MCF 10A (cell line): ENCODE data around the gene P2RX2. TPM values are rescaled to one million over a fixed set of nuclear protein-coding genes. Genes with fewer than 3 reads are reported as not detected.
A peak's percentile ranks its signal among the peaks of the same experiment; 100 is the strongest.

ENCODE experiments used
- BruUV-seq: library from RNA; stranded (reverse); fragments of 400-500 nt; replicated peaks from 2 replicates; lab custom pipeline; 2021; lab: Mats Ljungman, UMichigan
- CTCF ChIA-PET: fragments of 300-600 bp; sonication (Branson Sonifier 250); formaldehyde crosslinking; extraction: SDS; loops from one replicate; lab custom pipeline; 2021; ENCODE audit warnings: antibody characterized with exemption, inconsistent platforms; lab: Yijun Ruan, JAX
- POLR2A ChIA-PET: fragments of 300-600, 350-650 bp; sonication (Branson Sonifier 250); formaldehyde crosslinking; extraction: SDS; loops from one replicate; lab custom pipeline; 2020; ENCODE audit warnings: antibody characterized with exemption, inconsistent platforms; lab: Yijun Ruan, JAX
- DNase-seq: peaks from one replicate; pipeline ENCODE4 v3.0.0-alpha.2; 2018; ENCODE audit not compliant: unreplicated experiment
- H3K27ac Mint-ChIP-seq: one replicate; pipeline ENCODE4 v1.8.0; 2022; ENCODE audit warnings: mild to moderate bottlenecking, low read depth, mixed read lengths; ENCODE audit not compliant: unreplicated experiment
- H3K27me3 Mint-ChIP-seq: one replicate; pipeline ENCODE4 v1.8.0; 2022; ENCODE audit warnings: mixed read lengths; ENCODE audit not compliant: insufficient read depth, unreplicated experiment
- H3K36me3 Mint-ChIP-seq: one replicate; pipeline ENCODE4 v1.8.0; 2022; ENCODE audit warnings: mild to moderate bottlenecking, moderate library complexity, mixed read lengths; ENCODE audit not compliant: insufficient read depth, unreplicated experiment
- H3K4me1 Mint-ChIP-seq: one replicate; pipeline ENCODE4 v1.8.0; 2022; ENCODE audit warnings: mixed read lengths; ENCODE audit not compliant: insufficient read depth, unreplicated experiment
- H3K4me3 Mint-ChIP-seq: one replicate; pipeline ENCODE4 v1.8.0; 2022; ENCODE audit warnings: mild to moderate bottlenecking, moderate library complexity, mixed read lengths; ENCODE audit not compliant: unreplicated experiment
- H3K9me3 Mint-ChIP-seq: one replicate; pipeline ENCODE4 v1.8.0; 2022; ENCODE audit warnings: mixed read lengths; ENCODE audit not compliant: unreplicated experiment
- intact Hi-C: fragments of 100-400 bp; cut with micrococcal nuclease; formaldehyde crosslinking; loops from 2 replicates; pipeline ENCODE4 v1.14.1; 2022
- total RNA-seq: library from RNA; stranded (reverse); gene quantifications from 2 replicates; pipeline ENCODE4 v1.2.3, GENCODE V29; 2022
- TF ChIP-seq, protein P1 (sequence below): fragments of 200-600 bp; IDR thresholded peaks from one replicate; pipeline ENCODE4 v1.8.0; 2022; ENCODE audit warnings: antibody characterized with exemption, mild to moderate bottlenecking; ENCODE audit not compliant: unreplicated experiment

P2RX2 gene
- total RNA-seq, 1 experiment from 2014 or later: not detected

DNA sequence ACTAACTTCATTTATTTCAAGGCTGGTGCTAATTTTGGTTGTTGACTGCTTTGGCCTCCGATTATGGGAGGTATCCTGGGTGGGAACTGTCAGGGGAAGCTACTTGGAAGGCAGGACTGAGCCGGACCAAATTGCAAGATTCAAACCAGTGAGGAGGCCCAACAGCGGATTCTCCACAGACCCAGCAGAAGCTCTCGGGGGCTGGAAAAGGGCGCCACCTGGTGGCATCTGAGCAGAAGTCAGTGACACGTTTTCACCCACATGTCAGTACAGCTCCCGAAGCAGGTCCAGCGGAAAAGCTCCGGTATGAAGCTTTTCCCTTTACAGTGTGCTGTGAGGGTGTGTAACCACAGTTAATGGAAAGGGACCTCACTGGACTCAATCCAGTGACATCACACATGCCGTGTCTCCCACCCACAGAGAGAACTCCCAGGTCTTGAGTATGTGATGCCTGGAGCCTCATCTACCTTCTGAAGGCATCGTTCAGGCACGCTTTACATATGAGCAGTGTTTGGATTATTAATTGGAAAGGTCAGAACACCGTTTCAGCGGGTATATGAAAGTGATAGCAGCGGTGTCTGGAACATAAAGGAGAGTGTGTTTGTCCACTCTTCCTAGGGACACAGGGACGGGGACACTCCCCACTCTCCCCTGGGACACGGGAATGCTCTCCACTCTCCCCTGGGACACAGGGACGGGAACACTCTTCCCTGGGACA is 3.6 kb upstream of the P2RX2 start:
- no TSS peak for BruUV-seq
- Mint-ChIP-seq H3K27me3 (peaks cover 54% of the 10 kb centered on the region), H3K4me3 (no peak overlapping the region), H3K36me3 (peaks cover 6% of the 10 kb centered on the region), H3K9me3 (no peaks in the 10 kb centered on the region), H3K27ac (no peak overlapping the region), H3K4me1 (peaks cover 6% of the 10 kb centered on the region)
- CTCF ChIA-PET: interaction anchor here (0.5 to 1.9 kb wide), 29 partner anchors 10 to 462 kb away, joined by 3 to 32 read pairs (median 3); no protein-coding TSS in a partner anchor
- POLR2A ChIA-PET: interaction anchor here (1.2 kb wide), 1 partner anchor 199 kb away, joined by 3 read pairs; no protein-coding TSS in a partner anchor
- DNase-seq: peak; percentile 84
- TF ChIP-seq, protein P1, sequence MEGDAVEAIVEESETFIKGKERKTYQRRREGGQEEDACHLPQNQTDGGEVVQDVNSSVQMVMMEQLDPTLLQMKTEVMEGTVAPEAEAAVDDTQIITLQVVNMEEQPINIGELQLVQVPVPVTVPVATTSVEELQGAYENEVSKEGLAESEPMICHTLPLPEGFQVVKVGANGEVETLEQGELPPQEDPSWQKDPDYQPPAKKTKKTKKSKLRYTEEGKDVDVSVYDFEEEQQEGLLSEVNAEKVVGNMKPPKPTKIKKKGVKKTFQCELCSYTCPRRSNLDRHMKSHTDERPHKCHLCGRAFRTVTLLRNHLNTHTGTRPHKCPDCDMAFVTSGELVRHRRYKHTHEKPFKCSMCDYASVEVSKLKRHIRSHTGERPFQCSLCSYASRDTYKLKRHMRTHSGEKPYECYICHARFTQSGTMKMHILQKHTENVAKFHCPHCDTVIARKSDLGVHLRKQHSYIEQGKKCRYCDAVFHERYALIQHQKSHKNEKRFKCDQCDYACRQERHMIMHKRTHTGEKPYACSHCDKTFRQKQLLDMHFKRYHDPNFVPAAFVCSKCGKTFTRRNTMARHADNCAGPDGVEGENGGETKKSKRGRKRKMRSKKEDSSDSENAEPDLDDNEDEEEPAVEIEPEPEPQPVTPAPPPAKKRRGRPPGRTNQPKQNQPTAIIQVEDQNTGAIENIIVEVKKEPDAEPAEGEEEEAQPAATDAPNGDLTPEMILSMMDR: peak; percentile 89
- intact Hi-C loops: loop anchor here (1.0 to 10.0 kb wide), 3 partner anchors 15 to 460 kb away; no protein-coding TSS in a partner anchor

DNA sequence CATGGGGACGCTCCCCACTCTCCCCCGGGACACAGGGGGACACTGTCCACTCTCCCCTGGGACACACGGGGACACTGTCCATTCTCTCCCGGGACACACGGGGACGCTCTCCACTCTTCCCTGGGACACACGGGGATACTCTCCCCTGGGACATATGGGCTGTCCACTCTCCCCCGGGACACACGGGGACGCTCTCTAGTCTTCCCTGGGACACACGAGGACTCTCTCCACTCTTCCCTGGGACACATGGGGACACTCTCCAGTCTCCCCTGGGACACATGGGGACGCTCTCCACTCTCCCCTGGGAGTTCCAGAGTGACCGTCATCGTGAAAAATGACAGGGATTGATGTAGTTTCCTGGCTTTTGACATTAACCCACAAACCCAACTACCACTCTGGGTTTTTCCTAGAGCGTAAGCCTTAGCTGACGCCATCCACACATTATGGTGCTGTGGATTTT is 3.0 kb upstream of the P2RX2 start:
- Mint-ChIP-seq H3K27me3 (peaks cover 48% of the 10 kb centered on the region), H3K36me3 (peaks cover 5% of the 10 kb centered on the region), H3K9me3 (no peaks in the 10 kb centered on the region), H3K4me1 (peaks cover 6% of the 10 kb centered on the region), H3K27ac (no peak overlapping the region), H3K4me3 (no peak overlapping the region)
- ChIA-PET POLR2A (interaction anchor here (0.5 kb wide), 1 partner anchor 48 kb away, joined by 3 read pairs; no protein-coding TSS in a partner anchor), CTCF (interaction anchor here (0.5 to 2.3 kb wide), 16 partner anchors 11 to 462 kb away, joined by 3 to 32 read pairs (median 4); no protein-coding TSS in a partner anchor)
- intact Hi-C loops: loop anchor here (1.0 to 10.0 kb wide), 3 partner anchors 15 to 461 kb away; no protein-coding TSS in a partner anchor
- TF ChIP-seq, protein P1: no peak
- BruUV-seq: no TSS peak
- no peak for DNase-seq

DNA sequence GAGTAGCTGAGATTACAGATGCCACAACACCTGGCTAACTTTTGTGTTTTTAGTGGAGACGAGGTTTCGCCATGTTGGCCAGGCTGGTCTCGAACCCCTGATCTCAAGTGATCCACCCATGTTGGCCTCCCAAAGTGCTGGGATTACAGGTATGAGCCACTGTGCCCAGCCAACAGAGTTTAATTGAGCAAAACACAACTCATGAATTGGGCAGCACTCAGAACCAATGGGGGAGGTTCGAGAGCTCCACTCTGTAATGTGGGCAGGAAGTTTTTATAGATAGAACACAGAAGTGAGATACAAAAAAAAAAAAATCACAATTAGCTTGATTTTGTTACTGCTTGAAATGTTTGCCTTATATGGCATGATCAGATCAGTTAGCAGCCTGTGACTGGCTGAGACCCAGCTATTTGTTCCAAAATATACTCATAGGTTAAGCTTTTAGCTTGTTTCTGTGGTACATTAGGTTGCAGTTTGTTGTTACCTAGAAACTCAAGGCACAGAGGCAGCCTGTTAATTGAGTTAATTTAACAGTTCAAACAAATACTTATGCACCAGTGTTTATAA is 1.4 kb upstream of the P2RX2 start:
- H3K4me3 Mint-ChIP-seq: no peak overlapping the region
- no TSS peak for BruUV-seq
- peaks cover 6% of the 10 kb centered on the region for H3K4me1 Mint-ChIP-seq
- CTCF ChIA-PET: interaction anchor here (0.6 to 2.3 kb wide), 6 partner anchors 20 to 476 kb away, joined by 3 to 22 read pairs (median 4); no protein-coding TSS in a partner anchor
- no peaks in the 10 kb centered on the region for H3K9me3 Mint-ChIP-seq
- DNase-seq: no peak
- peaks cover 35% of the 10 kb centered on the region for H3K27me3 Mint-ChIP-seq
- no peak overlapping the region for H3K27ac Mint-ChIP-seq
- intact Hi-C loops: loop anchor here (10.0 kb wide), 1 partner anchor 462 kb away; no protein-coding TSS in a partner anchor
- H3K36me3 Mint-ChIP-seq: no peaks in the 10 kb centered on the region
- POLR2A ChIA-PET: interaction anchor here (0.6 kb wide), 1 partner anchor 487 kb away, joined by 3 read pairs; no protein-coding TSS in a partner anchor
- TF ChIP-seq, protein P1: no peak
